ENCODE measurements around the gene SRCAP. TPM values are rescaled to one million over a fixed set of nuclear protein-coding genes. Genes with fewer than 3 reads are reported as not detected.
"Not testable (repeated sequence)": the region's sequence is repeated elsewhere in the genome, so short reads cannot be mapped to it uniquely, and the experiment has no call there.

The SRCAP gene
- total RNA-seq, 1 experiment from 2014 or later: 13.2 TPM

GRCh38 chr16:30680326-30680725 is 18.6 kb upstream of the SRCAP start:
- Histone ChIP-seq H3K9me3 (ENCODE audit: low read length) (no peaks in the 10 kb centered on the region), H4K20me1 (ENCODE audit: insufficient read depth, low read depth, low read length) (no peaks in the 10 kb centered on the region), H3K27me3 (ENCODE audit: low read length) (no peaks in the 10 kb centered on the region), H3K4me2 (ENCODE audit: low read depth, low read length, poor library complexity, severe bottlenecking) (no peak overlapping the region), H3K27ac (ENCODE audit: low read length) (no peak overlapping the region), H3K4me3 (ENCODE audit: low read length) (no peak overlapping the region), H2AFZ (ENCODE audit: low read length) (no peak overlapping the region), H3K79me2 (ENCODE audit: low read length) (no peaks in the 10 kb centered on the region), H3K4me1 (ENCODE audit: low read length) (peaks cover 8% of the 10 kb centered on the region), H3K9me2 (replicated peaks; ENCODE audit: insufficient read depth, low read length) (no peaks in the 10 kb centered on the region), H3K9ac (ENCODE audit: low read length) (no peak overlapping the region), H3K36me3 (ENCODE audit: insufficient read depth, low read length) (no peaks in the 10 kb centered on the region)
- DNase-seq: no peak

- DNase-seq: no peak
- Histone ChIP-seq H3K79me2 (ENCODE audit: low read length) (no peaks in the 10 kb centered on the region), H3K9ac (ENCODE audit: low read length) (no peak overlapping the region), H3K4me2 (ENCODE audit: low read depth, low read length, poor library complexity, severe bottlenecking) (no peak overlapping the region), H3K9me2 (replicated peaks; ENCODE audit: insufficient read depth, low read length) (no peaks in the 10 kb centered on the region), H3K4me1 (ENCODE audit: low read length) (peaks cover 5% of the 10 kb centered on the region), H3K27ac (ENCODE audit: low read length) (no peak overlapping the region), H4K20me1 (ENCODE audit: insufficient read depth, low read depth, low read length) (no peaks in the 10 kb centered on the region), H3K4me3 (ENCODE audit: low read length) (no peak overlapping the region), H3K27me3 (ENCODE audit: low read length) (no peaks in the 10 kb centered on the region), H3K36me3 (ENCODE audit: insufficient read depth, low read length) (no peaks in the 10 kb centered on the region), H2AFZ (ENCODE audit: low read length) (no peak overlapping the region), H3K9me3 (ENCODE audit: low read length) (no peaks in the 10 kb centered on the region)
These were observed 10.3 kb upstream of the SRCAP start for GRCh38 chr16:30688701-30689100.

- Histone ChIP-seq H3K27me3 (ENCODE audit: low read length) (no peaks in the 10 kb centered on the region), H3K36me3 (ENCODE audit: insufficient read depth, low read length) (no peaks in the 10 kb centered on the region), H3K4me2 (ENCODE audit: low read depth, low read length, poor library complexity, severe bottlenecking) (no peak overlapping the region), H3K9ac (ENCODE audit: low read length) (no peak overlapping the region), H3K9me3 (ENCODE audit: low read length) (no peaks in the 10 kb centered on the region), H3K9me2 (replicated peaks; ENCODE audit: insufficient read depth, low read length) (no peaks in the 10 kb centered on the region), H3K79me2 (ENCODE audit: low read length) (no peaks in the 10 kb centered on the region), H2AFZ (ENCODE audit: low read length) (no peak overlapping the region), H3K4me1 (ENCODE audit: low read length) (peaks cover 7% of the 10 kb centered on the region), H3K4me3 (ENCODE audit: low read length) (no peak overlapping the region), H3K27ac (ENCODE audit: low read length) (no peak overlapping the region), H4K20me1 (ENCODE audit: insufficient read depth, low read depth, low read length) (no peaks in the 10 kb centered on the region)
- no peak for DNase-seq
These were observed 7.1 kb upstream of the SRCAP start for GRCh38 chr16:30691907-30692306.

GRCh38 chr16:30692396-30693064 is 6.4 kb upstream of the SRCAP start:
- no peaks in the 10 kb centered on the region for H3K9me3 ChIP-seq (ENCODE audit: low read length)
- H3K4me1 ChIP-seq (ENCODE audit: low read length): peaks cover 14% of the 10 kb centered on the region
- no peaks in the 10 kb centered on the region for H3K9me2 ChIP-seq (replicated peaks; ENCODE audit: insufficient read depth, low read length)
- H3K27ac ChIP-seq (ENCODE audit: low read length): no peak overlapping the region
- no peak overlapping the region for H3K9ac ChIP-seq (ENCODE audit: low read length)
- no peak for DNase-seq
- no peaks in the 10 kb centered on the region for H3K36me3 ChIP-seq (ENCODE audit: insufficient read depth, low read length)
- no peak overlapping the region for H3K4me3 ChIP-seq (ENCODE audit: low read length)
- H3K79me2 ChIP-seq (ENCODE audit: low read length): no peaks in the 10 kb centered on the region
- H4K20me1 ChIP-seq (ENCODE audit: insufficient read depth, low read depth, low read length): no peaks in the 10 kb centered on the region
- H3K27me3 ChIP-seq (ENCODE audit: low read length): no peaks in the 10 kb centered on the region
- H3K4me2 ChIP-seq (ENCODE audit: low read depth, low read length, poor library complexity, severe bottlenecking): no peak overlapping the region
- H2AFZ ChIP-seq (ENCODE audit: low read length): no peak overlapping the region

GRCh38 chr16:30694926-30695693 is 3.9 kb upstream of the SRCAP start:
- Histone ChIP-seq H3K27me3 (ENCODE audit: low read length) (no peaks in the 10 kb centered on the region), H3K9me2 (replicated peaks; ENCODE audit: insufficient read depth, low read length) (no peaks in the 10 kb centered on the region), H3K4me1 (ENCODE audit: low read length) (peaks cover 22% of the 10 kb centered on the region), H3K79me2 (ENCODE audit: low read length) (peaks cover 17% of the 10 kb centered on the region), H3K9me3 (ENCODE audit: low read length) (no peaks in the 10 kb centered on the region), H3K36me3 (ENCODE audit: insufficient read depth, low read length) (peaks cover 4% of the 10 kb centered on the region; the same call in 1 of the 2 replicates), H3K4me2 (ENCODE audit: low read depth, low read length, poor library complexity, severe bottlenecking) (no peak overlapping the region), H4K20me1 (ENCODE audit: insufficient read depth, low read depth, low read length) (peaks cover 7% of the 10 kb centered on the region; the same call in 1 of the 2 replicates), H3K9ac (ENCODE audit: low read length) (no peak overlapping the region), H3K4me3 (ENCODE audit: low read length) (no peak overlapping the region), H2AFZ (ENCODE audit: low read length) (no peak overlapping the region), H3K27ac (ENCODE audit: low read length) (no peak overlapping the region)
- DNase-seq: no peak

- not testable (repeated sequence) for H3K27me3 ChIP-seq (ENCODE audit: low read length); H3K9me3 ChIP-seq (ENCODE audit: low read length); H2AFZ ChIP-seq (ENCODE audit: low read length); H3K9me2 ChIP-seq (replicated peaks; ENCODE audit: insufficient read depth, low read length); H3K27ac ChIP-seq (ENCODE audit: low read length); H3K9ac ChIP-seq (ENCODE audit: low read length); H4K20me1 ChIP-seq (ENCODE audit: insufficient read depth, low read depth, low read length); H3K4me3 ChIP-seq (ENCODE audit: low read length); DNase-seq
- Histone ChIP-seq H3K4me1 (ENCODE audit: low read length) (peaks cover 31% of the 10 kb centered on the region), H3K36me3 (ENCODE audit: insufficient read depth, low read length) (peaks cover 20% of the 10 kb centered on the region), H3K79me2 (ENCODE audit: low read length) (peaks cover 32% of the 10 kb centered on the region), H3K4me2 (ENCODE audit: low read depth, low read length, poor library complexity, severe bottlenecking) (peak overlapping the region; percentile 99)
These were observed 2.3 kb upstream of the SRCAP start for GRCh38 chr16:30696646-30697045.

- peaks cover 36% of the 10 kb centered on the region for H3K79me2 ChIP-seq (ENCODE audit: low read length)
- peak overlapping the region; percentile 96 for H3K27ac ChIP-seq (ENCODE audit: low read length)
- H3K9ac ChIP-seq (ENCODE audit: low read length): peak overlapping the region; percentile 100
- peak overlapping the region; percentile 77 for H3K4me3 ChIP-seq (ENCODE audit: low read length)
- H2AFZ ChIP-seq (ENCODE audit: low read length): peak overlapping the region; percentile 99
- H3K4me2 ChIP-seq (ENCODE audit: low read depth, low read length, poor library complexity, severe bottlenecking): peak overlapping the region; percentile 99
- no peaks in the 10 kb centered on the region for H3K9me3 ChIP-seq (ENCODE audit: low read length)
- no peak for DNase-seq
- H4K20me1 ChIP-seq (ENCODE audit: insufficient read depth, low read depth, low read length): peaks cover 8% of the 10 kb centered on the region; the same call in 1 of the 2 replicates
- H3K36me3 ChIP-seq (ENCODE audit: insufficient read depth, low read length): peaks cover 20% of the 10 kb centered on the region
- H3K9me2 ChIP-seq (replicated peaks; ENCODE audit: insufficient read depth, low read length): no peaks in the 10 kb centered on the region
- H3K27me3 ChIP-seq (ENCODE audit: low read length): no peaks in the 10 kb centered on the region
- H3K4me1 ChIP-seq (ENCODE audit: low read length): peaks cover 31% of the 10 kb centered on the region
These were observed 1.5 kb upstream of the SRCAP start for GRCh38 chr16:30697264-30698138.
